KMS-11 (cell line): ENCODE data around the gene CA11.

Experiments used
- H2AFZ ChIP-seq: fragments of 200-600 bp; sonication (generic); 2 replicates; pipeline ENCODE4 v1.6.1; 2016; ENCODE audit warnings: antibody characterized with exemption, mixed run types, low read depth
- H3K27ac ChIP-seq: fragments of 200-600 bp; sonication (generic); 2 replicates; pipeline ENCODE4 v1.6.1; 2016; ENCODE audit warnings: mild to moderate bottlenecking, mixed run types
- H3K27me3 ChIP-seq: fragments of 200-600 bp; sonication (generic); 2 replicates; pipeline ENCODE4 v1.6.1; 2017; ENCODE audit warnings: mild to moderate bottlenecking, low read depth, mixed run types, moderate library complexity; ENCODE audit not compliant: insufficient read depth
- H3K36me3 ChIP-seq: fragments of 200-600 bp; sonication (generic); 2 replicates; pipeline ENCODE4 v1.6.1; 2017; ENCODE audit warnings: mild to moderate bottlenecking, mixed run types; ENCODE audit not compliant: insufficient read depth
- H3K4me1 ChIP-seq: fragments of 200-600 bp; sonication (generic); 2 replicates; pipeline ENCODE4 v1.6.1; 2016; ENCODE audit warnings: mild to moderate bottlenecking, low read depth, mixed run types; ENCODE audit not compliant: poor library complexity, severe bottlenecking
- H3K4me2 ChIP-seq: fragments of 200-600 bp; sonication (generic); 2 replicates; pipeline ENCODE4 v1.7.0; 2016; ENCODE audit warnings: mild to moderate bottlenecking, mixed run types
- H3K4me3 ChIP-seq: fragments of 200-600 bp; sonication (generic); IDR thresholded peaks from 2 replicates; pipeline ENCODE4 v1.6.1; 2017; ENCODE audit warnings: low read depth, low read length, mixed read lengths; ENCODE audit not compliant: insufficient read depth
- H3K79me2 ChIP-seq: fragments of 200-600 bp; sonication (generic); 2 replicates; pipeline ENCODE4 v1.6.1; 2016; ENCODE audit warnings: low read depth, mixed run types; ENCODE audit not compliant: insufficient read depth
- H3K9ac ChIP-seq: fragments of 200-600 bp; sonication (generic); 2 replicates; pipeline ENCODE4 v1.6.1; 2016; ENCODE audit warnings: mild to moderate bottlenecking, mixed run types
- H4K20me1 ChIP-seq: fragments of 200-600 bp; sonication (generic); 2 replicates; pipeline ENCODE4 v1.6.1; 2016; ENCODE audit warnings: mild to moderate bottlenecking, mixed run types; ENCODE audit not compliant: insufficient read depth
- TF ChIP-seq, protein P1 (sequence below): fragments of 200-600 bp; sonication (generic); conservative IDR thresholded peaks from 2 replicates; pipeline ENCODE4 v1.6.1; 2017; ENCODE audit warnings: low read depth, mild to moderate bottlenecking, antibody characterized with exemption, low read length, moderate library complexity, mixed read lengths

Gene CA11

DNA sequence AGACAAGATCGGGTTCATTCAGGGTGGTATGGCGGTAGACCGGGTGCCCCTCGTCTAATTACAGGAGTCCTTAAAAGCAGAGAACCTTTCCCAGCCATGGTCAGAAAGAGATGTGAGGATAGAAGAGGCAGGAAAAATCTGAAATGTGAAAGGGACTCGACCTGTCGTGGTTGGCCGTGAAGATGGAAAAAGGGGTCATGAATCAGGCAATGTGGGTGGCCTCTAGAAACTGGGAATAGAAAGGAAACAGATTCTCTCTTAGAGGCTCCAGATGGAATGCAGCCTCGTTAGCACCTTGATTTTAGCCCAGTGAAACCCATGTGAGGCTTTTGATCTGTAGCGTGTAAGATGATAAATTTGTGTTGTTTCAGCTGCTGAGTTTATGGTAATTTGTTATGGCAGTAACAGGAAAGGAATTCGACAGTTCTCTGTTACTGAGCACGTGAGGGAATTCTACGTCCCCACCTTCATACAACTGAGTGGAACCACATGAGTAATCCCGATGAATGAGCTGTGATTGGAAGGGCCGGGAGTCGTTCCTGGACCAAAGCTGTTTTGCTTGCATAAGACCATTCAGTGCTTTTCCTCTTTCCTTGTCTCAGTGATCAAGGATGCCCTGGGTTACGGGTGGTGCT, 11.0 kb upstream of the CA11 start:
- TF ChIP-seq, protein P1, sequence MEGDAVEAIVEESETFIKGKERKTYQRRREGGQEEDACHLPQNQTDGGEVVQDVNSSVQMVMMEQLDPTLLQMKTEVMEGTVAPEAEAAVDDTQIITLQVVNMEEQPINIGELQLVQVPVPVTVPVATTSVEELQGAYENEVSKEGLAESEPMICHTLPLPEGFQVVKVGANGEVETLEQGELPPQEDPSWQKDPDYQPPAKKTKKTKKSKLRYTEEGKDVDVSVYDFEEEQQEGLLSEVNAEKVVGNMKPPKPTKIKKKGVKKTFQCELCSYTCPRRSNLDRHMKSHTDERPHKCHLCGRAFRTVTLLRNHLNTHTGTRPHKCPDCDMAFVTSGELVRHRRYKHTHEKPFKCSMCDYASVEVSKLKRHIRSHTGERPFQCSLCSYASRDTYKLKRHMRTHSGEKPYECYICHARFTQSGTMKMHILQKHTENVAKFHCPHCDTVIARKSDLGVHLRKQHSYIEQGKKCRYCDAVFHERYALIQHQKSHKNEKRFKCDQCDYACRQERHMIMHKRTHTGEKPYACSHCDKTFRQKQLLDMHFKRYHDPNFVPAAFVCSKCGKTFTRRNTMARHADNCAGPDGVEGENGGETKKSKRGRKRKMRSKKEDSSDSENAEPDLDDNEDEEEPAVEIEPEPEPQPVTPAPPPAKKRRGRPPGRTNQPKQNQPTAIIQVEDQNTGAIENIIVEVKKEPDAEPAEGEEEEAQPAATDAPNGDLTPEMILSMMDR: no peak
- Histone ChIP-seq H3K27me3 (peaks cover 34% of the 10 kb centered on the region), H3K4me1 (peaks cover 19% of the 10 kb centered on the region), H3K4me3 (no peak overlapping the region), H3K27ac (no peak overlapping the region), H2AFZ (no peak overlapping the region), H3K4me2 (no peak overlapping the region), H3K36me3 (no peaks in the 10 kb centered on the region), H4K20me1 (no peaks in the 10 kb centered on the region), H3K9ac (no peak overlapping the region), H3K79me2 (no peaks in the 10 kb centered on the region)

DNA sequence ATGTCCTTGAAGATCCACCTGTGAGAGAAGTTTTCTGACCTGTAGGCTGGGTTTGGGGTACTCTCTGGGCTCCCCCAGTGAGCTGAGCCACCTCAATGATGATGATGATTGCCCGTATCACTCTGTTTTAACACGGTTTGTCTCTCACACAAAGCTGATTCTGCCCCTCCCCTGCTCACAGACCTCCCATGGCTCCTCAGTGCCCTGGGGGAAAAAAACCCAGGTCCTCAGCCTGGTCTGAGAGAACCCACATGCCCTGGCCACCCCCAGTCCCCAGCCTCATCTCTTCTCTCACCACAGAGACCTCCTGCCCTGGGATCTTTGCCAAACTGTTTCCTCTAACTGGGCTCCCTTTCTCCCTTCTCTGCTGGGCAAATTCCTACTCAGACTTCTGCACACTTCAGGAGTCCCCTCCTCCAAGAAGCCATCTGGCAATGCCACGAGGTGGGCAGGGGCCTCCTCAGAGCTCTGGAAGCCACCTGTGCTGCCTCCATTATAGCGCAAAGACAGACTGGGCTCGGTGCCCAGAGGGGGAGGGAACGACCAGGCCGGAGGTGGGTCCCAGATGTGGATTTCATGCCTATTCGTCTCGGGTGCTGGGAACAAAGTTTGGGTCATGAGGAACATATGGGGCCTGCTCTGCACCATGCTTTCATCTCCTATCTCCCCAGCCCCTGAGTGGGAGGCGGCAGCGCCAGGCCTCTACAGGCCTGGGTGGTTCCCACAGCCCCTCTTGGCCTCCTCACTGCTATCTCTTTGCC, 8.5 kb upstream of the CA11 start:
- Histone ChIP-seq H3K4me3 (no peak overlapping the region), H3K4me2 (no peak overlapping the region), H3K27ac (no peak overlapping the region), H4K20me1 (no peaks in the 10 kb centered on the region), H3K4me1 (peaks cover 6% of the 10 kb centered on the region), H3K9ac (no peak overlapping the region), H3K79me2 (no peaks in the 10 kb centered on the region), H3K27me3 (peaks cover 34% of the 10 kb centered on the region), H2AFZ (no peak overlapping the region), H3K36me3 (no peaks in the 10 kb centered on the region)
- TF ChIP-seq, protein P1: no peak

- no peaks in the 10 kb centered on the region for H3K79me2 ChIP-seq
- H3K27ac ChIP-seq: no peak overlapping the region
- no peak overlapping the region for H3K4me2 ChIP-seq
- H4K20me1 ChIP-seq: no peaks in the 10 kb centered on the region
- no peak overlapping the region for H3K9ac ChIP-seq
- TF ChIP-seq, protein P1: no peak
- peaks cover 11% of the 10 kb centered on the region for H3K4me1 ChIP-seq
- no peak overlapping the region for H3K4me3 ChIP-seq
- H3K36me3 ChIP-seq: no peaks in the 10 kb centered on the region
- H3K27me3 ChIP-seq: peaks cover 20% of the 10 kb centered on the region
- H2AFZ ChIP-seq: no peak overlapping the region
Measured at GRCh38 chr19:48651683-48652048, 5.7 kb upstream of the CA11 start.

GRCh38 chr19:48650974-48651682, 5.1 kb upstream of the CA11 start:
- H3K27me3 ChIP-seq: peaks cover 15% of the 10 kb centered on the region
- TF ChIP-seq, protein P1: no peak
- no peaks in the 10 kb centered on the region for H4K20me1 ChIP-seq
- no peak overlapping the region for H3K4me2 ChIP-seq
- H3K79me2 ChIP-seq: no peaks in the 10 kb centered on the region
- H3K4me3 ChIP-seq: no peak overlapping the region
- H3K4me1 ChIP-seq: peaks cover 11% of the 10 kb centered on the region
- no peak overlapping the region for H3K9ac ChIP-seq
- no peaks in the 10 kb centered on the region for H3K36me3 ChIP-seq
- no peak overlapping the region for H2AFZ ChIP-seq
- H3K27ac ChIP-seq: no peak overlapping the region
